HG03520 (cell line): ENCODE data around the gene NEURL4.

Source experiments
- ATAC-seq: cut with Tn5 transposase; IDR thresholded peaks from one replicate; pipeline ENCODE4 v1.9.1; 2021; ENCODE audit warnings: mild to moderate bottlenecking, moderate library complexity; ENCODE audit not compliant: unreplicated experiment

The NEURL4 gene

DNA sequence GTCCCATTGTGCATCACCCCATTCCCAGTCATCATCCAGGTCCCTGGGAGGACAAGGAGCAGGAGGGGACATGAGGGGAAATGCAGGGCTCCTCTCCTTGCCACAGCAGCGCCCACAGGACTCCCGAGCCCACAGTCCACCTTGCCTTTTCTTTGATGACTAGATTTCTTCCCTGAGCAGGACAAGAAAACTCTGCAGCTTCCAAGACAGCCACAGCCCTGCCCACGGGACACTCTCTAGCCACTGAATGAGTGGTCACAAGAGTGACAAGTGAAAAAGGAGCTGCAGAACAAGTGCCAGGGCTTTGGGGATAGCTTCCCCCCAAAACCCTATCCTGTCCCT, 4.7 kb downstream of the NEURL4 start:
- no peak for ATAC-seq

DNA sequence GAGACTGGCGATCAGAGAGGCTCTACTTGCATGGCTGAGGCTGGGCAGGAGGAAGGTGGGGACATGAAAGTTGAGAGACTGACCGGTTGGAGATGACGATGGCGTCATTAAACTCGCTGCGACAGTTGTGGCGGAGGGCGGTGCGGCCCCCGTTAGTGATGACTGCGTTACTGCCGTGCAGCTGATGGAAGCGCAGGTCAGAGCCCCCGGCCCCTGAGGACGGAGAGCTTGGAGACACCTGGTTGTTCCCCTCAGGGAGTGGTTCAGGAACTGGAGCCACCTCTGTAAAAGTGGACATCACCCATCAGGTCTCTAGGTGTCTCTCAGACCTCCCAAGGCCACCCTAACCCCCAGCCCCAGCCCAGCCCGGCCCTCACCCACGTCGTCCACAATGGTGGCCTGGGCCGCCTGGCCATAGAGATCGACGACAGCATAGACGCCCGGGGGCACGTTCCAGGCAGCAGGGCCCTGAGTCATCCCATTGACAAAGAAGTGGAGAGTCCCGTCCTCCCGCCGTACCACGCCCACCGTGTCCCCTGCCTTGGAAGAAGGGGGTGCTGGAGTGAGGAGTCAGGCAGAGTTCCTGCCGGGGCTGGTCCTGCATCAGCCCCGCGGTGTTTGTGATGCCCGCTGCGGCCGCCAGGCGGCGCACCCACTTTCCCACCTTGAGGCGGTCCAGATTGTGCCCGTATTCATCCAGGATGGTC, 5.3 kb downstream of the NEURL4 start:
- ATAC-seq, result no peak

DNA sequence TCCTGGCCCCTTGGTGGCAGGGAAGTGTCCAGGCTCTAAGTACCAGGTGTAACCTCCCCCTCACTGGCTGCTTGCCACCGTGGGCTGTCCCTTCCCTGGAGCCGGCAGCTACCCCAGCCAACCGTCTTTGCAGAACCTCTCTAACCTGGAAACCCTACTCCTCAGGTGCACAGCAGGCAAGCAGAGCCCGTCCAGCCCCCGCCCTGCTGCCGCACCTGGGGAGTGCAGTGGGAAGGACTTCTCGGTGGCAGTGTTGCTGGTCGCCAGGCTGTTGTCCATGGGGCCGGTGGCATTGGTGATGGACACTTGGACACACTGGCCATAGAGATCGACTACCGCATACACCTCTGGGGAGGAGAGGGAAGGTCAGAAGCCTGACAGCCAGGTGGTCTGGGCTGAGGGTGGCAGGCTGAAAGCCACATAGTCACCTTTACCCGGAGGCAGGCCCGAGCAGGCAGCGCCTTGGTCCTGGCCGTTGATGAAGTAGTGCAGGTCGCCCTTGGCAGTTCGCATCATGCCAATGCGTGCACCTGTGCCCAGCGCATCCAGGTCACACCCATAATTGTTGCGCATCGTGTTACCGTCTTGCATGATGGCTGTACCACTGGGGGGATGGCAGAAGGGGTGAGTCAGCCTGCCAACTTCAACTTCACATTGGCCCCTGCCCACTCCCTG, 6.5 kb downstream of the NEURL4 start:
- no peak for ATAC-seq

DNA sequence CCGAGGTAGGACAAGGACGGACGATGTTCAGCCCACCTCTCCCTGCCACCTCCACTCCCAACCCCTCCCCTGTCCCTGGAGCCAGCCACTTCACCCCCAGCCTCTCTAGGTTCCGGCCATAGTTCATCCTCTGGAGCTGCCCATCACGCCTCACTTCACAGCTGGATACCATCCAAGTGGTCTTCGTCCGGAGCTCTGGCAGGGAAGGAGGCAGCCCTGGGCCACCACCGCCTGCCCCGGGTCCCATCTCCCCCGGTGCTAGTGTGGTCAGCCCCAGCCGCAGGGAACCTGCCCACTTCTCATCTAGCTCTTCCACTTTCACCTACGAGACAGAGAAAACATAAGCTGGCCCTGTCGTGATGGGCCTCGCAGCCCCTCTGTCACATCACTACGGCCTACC, 7.7 kb downstream of the NEURL4 start:
- ATAC-seq, result no peak

DNA sequence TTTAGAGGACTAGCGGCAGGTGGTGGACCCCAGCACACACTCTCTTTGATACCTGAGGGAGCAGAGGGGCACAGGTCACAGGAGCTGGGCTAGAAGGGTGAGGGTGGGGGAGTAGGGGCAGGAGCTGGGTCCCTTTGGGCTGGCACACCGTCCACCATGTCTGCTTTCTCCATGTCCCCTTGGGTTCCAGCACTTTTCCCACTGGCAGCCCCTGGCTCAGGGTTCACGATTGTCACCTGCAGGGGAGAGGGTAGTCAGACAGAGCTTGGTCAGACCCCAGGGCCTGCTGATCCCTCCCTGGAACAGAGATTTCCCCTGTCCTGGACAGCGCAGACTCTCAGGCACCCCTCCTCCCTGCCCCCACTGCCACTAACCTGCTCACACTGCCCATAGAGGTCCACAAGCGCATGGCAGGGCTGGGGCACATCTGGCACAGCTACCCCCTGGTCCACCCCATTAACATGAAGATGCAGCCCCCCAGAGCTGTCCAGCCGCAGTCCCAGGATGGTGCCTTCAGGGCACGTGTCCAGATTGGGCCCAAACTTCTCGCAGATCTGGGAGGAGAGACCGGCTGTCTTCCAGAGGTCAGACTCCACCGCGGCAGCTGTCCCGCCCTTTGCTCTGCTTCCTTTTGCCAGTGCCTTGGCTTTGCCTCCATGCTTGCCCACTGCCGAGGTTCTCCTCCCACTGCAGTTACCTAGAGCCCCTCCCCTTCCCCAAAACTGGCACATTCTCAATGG, 10.8 kb downstream of the NEURL4 start:
- ATAC-seq, result no peak

DNA sequence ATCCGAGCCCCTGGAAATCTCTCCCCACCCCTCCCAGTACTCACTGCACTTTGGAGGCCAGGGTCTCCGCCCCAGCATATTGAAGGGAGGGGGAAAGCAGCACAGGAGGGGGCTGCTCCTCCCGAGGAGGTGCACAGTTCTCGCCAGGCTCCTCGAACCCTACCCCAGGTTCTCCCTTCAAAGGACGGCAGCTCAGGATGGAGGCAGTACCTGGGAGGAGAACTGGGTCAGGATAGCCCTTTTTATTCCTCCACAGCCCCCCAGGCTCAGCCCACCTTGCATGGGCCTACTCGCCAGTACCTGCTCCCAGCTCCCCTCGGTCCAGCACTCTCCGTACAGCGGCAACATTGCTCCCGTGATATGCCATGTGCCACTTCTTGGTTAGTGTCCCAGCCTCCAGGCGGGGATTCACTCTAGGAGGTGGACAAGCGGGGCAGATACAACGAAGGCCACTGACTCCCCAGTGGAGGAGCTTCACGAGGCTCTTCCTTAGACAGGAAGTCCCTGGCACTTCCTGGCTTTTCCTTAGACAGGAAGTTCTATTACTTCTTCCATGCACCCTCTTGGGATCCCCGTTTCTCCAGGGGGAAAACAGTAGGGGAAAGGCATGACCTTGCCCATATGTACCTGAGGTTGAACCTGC, 11.9 kb downstream of the NEURL4 start:
- ATAC-seq, result no peak

DNA sequence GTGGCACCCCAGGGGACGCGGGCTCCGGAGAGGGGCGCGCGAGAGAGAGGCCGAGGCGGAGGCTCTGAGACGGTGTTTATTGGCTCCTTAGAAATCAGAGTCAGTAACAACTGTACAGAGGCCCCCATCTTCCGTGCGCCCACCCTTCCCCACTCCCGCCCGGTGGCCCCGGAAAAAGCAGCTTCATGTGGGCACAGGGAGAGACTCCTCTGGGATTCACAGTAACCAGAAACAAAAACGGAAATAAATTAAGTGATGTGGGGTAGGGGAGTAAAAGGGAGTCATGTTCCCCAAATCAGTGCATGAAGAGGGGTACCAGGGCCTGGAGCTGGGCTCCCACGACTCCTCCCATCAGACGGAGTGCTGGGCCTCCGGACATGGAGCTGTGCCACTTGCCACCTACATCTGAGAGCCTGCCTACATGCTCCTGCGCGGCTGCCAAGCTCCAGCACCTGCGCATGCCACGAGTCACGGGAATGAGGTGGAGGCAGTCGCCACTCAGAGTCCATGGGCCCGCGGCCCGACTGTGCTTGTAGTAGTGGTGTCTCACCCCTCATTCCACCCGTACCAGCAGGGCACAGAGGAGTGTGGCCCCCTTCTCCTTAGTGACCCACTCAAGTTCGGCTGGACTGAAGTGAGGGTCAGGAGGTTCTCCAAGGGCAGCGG, 13.4 kb downstream of the NEURL4 start:
- no peak for ATAC-seq

DNA sequence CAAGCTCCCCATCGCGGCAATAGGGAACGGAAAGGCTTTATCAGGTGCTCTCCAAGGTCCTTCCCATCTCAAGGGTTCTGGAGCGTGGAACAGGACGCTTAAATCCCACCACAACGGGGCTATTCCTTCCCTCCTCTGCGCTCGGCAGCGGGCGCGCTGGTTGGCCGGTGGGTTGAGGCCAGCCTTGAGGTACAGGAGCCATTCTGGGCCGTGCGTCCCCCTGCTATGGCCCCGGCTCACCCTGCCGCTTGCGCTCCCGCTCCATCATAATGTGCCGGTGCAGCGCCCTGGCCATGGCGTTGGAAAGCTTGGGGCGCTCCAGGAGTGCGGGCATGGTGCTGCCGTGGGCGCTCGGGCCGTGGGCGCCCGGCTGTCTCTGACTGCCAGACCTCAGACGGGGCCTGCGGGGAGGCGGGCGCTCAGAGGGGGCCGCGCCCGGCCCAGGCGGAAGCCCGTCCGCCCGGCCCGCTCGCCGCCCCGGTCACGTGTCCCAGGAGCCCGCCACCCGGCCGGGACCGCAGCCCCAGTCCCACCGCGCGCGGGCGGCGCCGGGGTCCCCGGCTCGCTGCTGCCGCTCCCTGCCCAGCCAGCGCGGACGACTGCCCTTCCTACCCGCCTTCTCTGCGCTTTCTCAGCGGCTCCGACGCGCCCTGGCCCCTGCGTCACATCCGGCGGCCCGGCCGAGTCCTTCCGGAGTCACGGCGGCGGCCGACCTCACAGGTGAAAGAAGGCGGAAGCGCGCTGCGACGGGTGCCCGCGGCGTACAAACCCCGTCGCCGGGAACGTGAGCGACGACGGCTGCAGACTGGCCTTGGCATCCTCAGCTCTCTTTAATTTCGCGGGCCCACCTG, 14.2 kb downstream of the NEURL4 start, which contains the start of gene GPS2:
Gene GPS2 (minus strand): TSS at position 642 of the 851 bp plus-strand sequence. CDS start 308 bp downstream, at position 334.
- peak; percentile 64 for ATAC-seq

DNA sequence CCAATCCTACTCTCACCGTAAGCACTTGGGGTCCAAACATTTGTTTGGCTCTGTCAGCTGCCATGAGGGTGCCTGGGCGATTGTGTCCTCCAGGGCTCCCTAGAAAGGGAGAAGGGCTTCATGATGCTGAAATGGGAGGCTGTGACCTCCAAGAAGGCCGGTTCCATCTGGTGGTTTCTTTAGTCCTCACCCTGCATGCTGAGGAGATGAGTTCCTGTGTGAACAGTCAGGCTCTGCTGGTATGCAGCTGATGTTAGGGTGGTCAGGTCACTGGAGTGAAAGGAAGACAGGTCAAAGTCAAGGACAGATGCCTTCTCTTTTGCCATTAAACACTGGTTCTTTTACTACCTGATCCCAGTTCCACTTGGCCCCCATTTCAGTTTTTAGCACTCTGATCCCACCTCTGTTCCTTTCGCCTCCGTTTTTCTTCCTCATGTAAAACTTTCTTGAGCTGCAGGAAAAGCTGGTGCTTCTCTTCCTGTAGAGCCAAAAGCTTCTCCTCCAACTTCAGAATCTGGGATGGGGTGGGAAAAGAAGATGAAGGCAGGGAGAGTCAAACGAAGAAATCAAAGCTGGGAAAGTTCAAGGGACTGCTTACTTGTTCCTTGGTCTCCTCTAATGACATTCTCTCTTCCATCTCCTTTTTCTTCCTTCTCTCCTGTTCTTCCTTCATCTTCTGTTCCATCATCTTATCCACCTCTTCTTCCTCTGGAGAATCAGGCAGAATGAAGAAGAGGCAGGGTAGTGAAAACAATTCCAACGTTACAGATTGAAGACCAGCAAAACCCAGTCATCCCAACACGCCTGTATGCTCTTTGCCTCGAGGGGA, 15.0 kb downstream of the NEURL4 start:
- ATAC-seq, result no peak

DNA sequence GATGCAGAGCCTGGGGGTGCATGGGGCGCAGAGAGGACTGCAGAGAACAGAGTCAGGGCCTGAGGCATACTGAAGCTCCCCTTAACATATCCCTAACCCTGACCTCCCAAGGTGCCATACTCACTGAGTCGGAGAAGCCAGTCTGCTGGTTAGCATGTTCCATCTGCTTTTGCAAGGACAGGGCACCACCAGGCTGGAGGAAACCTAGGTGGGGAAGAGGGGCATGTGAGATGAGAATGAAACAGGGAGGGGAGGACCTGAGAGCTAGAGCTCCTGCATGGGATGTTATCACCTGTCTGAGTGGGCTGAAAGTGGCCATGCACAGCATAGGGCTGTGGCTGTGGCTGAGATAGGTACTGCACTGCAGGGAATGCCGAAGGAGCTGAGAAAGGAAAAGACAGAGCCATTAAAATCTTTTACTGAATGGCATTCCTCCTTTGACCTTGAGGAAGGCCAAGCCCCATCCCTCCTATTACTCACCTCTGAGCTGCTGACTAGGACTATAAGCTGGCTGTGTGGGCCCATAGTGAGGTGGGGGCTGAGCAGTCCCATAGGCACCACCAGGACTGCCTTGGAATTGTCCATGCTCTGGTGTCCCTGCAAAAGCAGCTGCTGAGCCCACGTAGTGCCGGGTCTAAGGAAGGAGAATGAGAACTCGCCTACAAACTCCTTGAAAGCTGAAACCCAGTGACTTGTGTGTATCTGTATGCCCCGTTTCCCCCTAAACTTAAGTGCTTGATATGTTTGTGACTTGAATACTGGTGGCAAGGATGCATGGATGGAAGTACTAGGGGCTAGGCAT, 15.8 kb downstream of the NEURL4 start:
- ATAC-seq, result no peak

DNA sequence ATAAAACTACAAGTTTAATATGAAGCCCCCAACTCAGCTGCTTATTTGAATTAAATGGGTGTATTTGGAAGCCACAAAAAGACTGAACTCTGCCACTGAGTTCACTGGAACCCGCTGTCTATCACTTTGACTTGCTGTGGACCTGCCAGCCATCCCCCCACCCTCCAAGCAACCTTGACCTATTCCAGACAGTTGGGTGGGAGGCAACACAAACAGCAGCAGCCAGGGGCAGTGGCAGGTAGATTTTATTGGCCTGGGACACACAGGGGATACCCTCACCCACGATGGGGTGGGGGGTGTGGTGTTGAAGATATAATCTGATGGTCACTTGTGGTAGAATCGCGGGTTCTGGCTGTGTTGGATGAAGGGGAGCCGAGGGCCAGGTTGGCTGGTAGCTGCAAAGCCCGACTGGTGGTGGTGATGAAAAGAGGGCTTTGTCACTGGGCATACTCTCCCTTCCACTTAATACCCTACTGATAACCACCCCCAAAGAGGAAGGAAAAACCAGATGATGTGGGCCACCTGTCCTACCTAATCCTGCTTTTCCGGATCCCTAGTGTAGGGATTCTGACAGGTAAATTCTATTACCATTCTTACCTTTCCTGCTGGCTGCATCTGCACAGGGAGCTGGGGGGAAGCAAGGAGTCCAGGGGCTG, 16.6 kb downstream of the NEURL4 start:
- ATAC-seq, result no peak

DNA sequence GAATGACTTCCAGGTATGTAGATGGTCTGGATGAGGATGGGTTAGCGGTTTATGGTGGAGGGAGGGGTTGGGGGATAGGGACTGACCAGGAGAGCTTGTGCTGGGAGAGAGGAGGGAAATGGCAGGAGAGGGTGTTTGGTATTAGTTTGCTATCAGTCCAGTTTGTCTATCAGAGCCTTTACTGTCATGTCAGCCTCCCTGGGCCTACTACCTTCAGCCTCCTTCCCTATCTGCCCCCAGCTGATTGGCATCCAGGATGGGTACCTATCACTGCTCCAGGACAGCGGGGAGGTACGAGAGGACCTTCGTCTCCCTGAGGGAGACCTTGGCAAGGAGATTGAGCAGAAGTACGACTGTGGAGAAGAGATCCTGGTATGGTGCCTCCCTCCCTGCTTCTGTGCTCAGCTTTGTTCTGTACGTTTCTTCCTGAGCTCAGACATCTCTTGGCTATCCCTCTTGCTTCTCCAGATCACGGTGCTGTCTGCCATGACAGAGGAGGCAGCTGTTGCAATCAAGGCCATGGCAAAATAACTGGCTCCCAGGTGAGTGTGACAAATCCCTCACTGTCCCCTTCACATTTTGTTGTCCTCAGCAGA, 17.9 kb downstream of the NEURL4 start:
- no peak for ATAC-seq

DNA sequence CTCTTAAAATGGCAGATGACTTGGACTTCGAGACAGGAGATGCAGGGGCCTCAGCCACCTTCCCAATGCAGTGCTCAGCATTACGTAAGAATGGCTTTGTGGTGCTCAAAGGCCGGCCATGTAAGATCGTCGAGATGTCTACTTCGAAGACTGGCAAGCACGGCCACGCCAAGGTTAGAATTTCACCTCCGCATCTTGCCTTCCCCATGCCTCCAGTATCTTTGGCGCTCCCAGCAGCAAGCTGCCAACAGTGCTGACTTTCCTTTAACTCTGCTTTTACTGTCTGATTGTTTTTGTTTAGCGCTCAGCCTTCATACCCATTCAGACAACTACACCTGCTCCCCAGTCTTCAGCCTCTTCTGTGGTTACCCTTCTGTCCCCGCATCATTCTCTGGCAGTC, 19.5 kb downstream of the NEURL4 start:
- no peak for ATAC-seq

DNA sequence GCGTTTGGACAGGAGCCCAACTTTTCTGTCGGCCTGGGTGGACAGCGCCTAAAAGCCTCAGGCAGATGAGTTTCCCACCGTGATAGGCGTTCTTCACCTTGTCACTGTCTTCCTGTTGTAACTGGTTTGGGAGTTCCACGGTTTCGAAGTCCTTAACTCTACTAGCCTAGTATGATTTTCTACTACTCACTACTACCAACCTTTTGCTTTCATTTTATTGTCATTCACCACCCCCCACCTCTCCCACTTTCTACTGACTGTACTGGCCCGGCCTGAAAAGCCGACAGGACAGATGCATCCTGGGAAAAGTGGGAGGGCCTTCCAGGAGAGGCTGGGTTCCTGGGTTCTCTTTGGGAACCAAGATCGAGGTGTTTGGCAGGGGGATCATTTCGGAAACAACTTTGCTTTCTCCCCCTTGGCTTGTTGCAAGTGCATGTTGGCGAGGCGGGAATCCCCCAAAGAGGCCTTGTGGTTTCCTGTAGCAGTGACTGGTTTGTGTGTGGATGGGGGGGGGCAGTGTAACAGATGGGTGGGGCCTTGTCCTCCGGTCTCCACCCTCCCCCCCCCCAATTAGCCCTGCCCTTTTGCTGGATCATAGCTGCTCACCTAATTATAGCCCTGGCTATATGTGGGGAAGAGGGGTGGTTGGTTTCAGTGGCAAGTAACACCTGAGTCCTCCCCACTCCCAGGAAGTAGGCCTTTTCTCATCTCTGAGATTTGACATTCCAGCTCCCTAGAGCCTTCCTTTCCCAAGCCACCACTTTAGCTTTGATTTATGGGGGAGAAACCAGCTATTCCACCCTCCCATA, 20.3 kb downstream of the NEURL4 start:
- ATAC-seq, result no peak

DNA sequence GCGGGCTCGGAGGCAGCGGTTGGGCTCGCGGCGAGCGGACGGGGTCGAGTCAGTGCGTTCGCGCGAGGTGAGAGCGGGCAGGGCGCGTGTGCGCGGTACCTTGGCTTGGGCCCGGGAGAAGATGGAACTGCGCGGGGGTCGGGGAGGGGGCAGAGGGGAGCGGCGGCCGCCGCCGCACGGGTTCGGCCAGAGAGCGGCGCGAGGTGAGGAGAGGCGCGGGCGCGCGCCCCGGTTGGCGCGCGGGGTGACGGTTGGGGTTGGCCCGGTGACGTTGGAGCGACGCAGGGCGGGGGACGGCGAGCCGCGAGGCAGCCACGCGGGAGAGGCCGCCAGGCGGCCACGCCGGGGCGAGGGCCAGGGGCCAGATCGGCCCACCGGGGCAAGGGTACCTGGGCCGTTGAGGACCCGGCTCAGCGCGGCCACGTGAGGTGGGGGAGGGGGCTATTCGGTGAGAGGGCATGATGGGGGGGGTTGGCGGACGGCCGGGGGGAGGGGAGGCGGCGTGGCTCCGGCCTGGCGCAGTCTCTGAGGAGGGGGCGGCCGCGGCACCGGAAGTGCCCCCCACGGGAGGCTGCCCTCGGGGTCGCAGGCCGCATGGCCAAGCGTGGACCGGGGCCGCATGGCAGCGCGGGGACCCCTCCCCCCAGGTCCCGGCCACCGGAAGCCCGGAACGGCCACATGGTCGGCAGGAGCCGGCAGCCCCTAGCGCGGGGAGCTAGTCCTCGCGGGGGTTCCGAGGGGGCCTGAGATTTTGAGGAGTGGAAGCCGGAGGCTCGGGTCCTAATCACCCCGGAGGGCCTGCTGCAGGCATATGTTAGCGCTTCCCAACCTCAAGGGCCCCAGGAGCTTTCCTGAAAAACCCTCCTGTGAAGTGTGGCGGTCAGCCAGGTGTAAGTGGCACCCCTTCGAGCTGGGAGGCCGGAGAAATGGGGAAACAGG, 21.2 kb downstream of the NEURL4 start:
- no peak for ATAC-seq
